Left ventricle myocardium inferior (tissue), 1 donor: ENCODE data around the gene RUNX3. TPM values are rescaled to one million over a fixed set of nuclear protein-coding genes. Genes with fewer than 3 reads are reported as not detected.
"Not testable (repeated sequence)": the region's sequence is repeated elsewhere in the genome, so short reads cannot be mapped to it uniquely, and the experiment has no call there.

Source experiments
- DNase-seq: peaks from one replicate; pipeline ENCODE4 v3.0.0-alpha.2; 2020
- H3K27ac ChIP-seq: fragments of 200-600 bp; replicated peaks from 2 replicates; pipeline ENCODE4 v1.8.0; 2021
- H3K27me3 ChIP-seq: fragments of 200-600 bp; 2 replicates; pipeline ENCODE4 v1.8.0; 2021; ENCODE audit warnings: low read depth
- H3K36me3 ChIP-seq: fragments of 200-600 bp; 2 replicates; pipeline ENCODE4 v1.8.0; 2021
- H3K4me1 ChIP-seq: fragments of 200-600 bp; 2 replicates; pipeline ENCODE4 v1.8.0; 2021
- H3K4me3 ChIP-seq: fragments of 200-600 bp; 2 replicates; pipeline ENCODE4 v1.8.0; 2021; ENCODE audit warnings: mild to moderate bottlenecking, moderate library complexity
- H3K9me3 ChIP-seq: fragments of 200-600 bp; replicated peaks from 2 replicates; pipeline ENCODE4 v1.8.0; 2021
- intact Hi-C: fragments of 100-400 bp; cut with micrococcal nuclease; formaldehyde crosslinking; loops from one replicate; pipeline ENCODE4 v1.11.0; 2022
- total RNA-seq: library from RNA; stranded (reverse); fragmentation: NEBNext Ultra II Directional; extraction: Animal tissue kit (Norgen Biotek cat#: 25700); gene quantifications from one replicate; pipeline ENCODE4 v1.2.1, GENCODE V29; 2021
- TF ChIP-seq, protein P1 (sequence below): fragments of 200-600 bp; IDR thresholded peaks from 2 replicates; pipeline ENCODE4 v1.8.0; 2021; ENCODE audit warnings: antibody characterized with exemption, mild to moderate bottlenecking, borderline replicate concordance
- donor health status: DM: no; HTN: yes; CAD: no; lungs with severe emphysema.

Gene RUNX3
- total RNA-seq, 1 donor from 2014 or later: 0.52 TPM

DNA sequence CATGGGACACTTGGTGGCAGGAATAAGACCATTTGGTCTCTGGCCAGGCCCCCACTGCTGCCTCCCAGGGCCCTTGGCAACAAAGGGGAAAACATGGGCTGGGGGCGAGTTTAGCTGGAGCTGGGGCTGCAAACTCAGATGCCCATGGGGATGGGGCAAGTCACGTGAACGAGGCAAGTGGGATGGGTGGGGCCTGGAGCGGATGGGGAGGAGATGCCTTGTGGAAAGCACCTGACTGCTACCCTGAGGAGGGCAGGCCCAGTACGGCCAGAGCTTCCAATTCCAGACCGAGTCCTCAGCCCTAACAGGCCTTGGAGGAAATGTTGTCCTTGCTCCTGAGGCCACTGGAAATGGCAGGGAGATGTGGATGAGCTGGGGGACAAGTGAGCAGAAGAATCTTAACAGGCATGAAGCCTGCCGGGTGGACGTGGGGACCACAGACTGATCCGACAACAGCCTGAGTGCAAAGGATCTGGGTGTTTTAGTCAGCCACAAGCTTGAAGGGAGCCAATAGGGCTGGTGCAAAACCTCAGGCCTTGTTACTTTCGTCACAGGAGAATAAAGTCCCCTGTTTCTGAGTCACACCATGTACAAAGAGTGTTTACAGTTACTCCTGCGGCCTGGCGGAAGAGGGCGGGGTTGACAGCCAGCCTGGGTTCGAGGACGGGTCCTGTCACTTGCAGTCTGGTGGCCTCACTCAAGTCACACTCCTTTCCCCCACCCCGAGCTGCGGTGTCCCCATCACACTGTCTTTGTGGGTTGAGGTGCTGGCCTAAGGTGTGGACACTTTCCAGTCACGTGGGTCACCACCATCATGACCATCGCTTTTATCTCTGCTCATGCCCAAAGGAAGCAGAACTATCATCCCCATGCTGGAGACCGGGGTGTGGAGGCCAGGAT lies 19.1 kb downstream of the RUNX3 start:
- TF ChIP-seq, protein P1, sequence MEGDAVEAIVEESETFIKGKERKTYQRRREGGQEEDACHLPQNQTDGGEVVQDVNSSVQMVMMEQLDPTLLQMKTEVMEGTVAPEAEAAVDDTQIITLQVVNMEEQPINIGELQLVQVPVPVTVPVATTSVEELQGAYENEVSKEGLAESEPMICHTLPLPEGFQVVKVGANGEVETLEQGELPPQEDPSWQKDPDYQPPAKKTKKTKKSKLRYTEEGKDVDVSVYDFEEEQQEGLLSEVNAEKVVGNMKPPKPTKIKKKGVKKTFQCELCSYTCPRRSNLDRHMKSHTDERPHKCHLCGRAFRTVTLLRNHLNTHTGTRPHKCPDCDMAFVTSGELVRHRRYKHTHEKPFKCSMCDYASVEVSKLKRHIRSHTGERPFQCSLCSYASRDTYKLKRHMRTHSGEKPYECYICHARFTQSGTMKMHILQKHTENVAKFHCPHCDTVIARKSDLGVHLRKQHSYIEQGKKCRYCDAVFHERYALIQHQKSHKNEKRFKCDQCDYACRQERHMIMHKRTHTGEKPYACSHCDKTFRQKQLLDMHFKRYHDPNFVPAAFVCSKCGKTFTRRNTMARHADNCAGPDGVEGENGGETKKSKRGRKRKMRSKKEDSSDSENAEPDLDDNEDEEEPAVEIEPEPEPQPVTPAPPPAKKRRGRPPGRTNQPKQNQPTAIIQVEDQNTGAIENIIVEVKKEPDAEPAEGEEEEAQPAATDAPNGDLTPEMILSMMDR: no peak
- Histone ChIP-seq H3K4me3 (no peak overlapping the region), H3K27me3 (peaks cover 48% of the 10 kb centered on the region), H3K36me3 (no peaks in the 10 kb centered on the region), H3K9me3 (no peaks in the 10 kb centered on the region), H3K27ac (no peak overlapping the region), H3K4me1 (peaks cover 6% of the 10 kb centered on the region)
- intact Hi-C loops: no loop called here
- DNase-seq: no peak

DNA sequence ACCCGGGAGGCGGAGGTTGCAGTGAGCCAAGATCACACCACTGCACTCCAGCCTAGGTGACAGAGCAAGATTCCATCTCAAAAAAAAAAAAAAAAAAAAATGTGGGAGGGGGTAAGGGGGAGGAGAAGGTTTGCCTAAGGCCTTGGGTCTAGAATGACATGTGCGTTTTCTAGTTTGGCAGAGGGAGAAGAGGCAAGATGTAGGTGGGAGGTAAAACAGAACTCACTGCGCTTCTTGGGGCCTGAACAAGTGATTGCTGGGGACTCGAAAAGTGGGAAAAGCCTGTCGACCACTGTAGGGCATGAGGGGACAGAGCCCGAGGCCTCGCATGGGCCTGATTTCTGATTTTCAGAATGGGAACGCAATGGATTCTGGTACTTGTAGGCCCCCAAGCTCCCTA lies 19.9 kb downstream of the RUNX3 start:
- intact Hi-C loops: no loop called here
- peaks cover 48% of the 10 kb centered on the region for H3K27me3 ChIP-seq
- no peaks in the 10 kb centered on the region for H3K36me3 ChIP-seq
- no peak overlapping the region for H3K27ac ChIP-seq
- DNase-seq: no peak
- H3K4me3 ChIP-seq: no peak overlapping the region
- H3K9me3 ChIP-seq: no peaks in the 10 kb centered on the region
- H3K4me1 ChIP-seq: peaks cover 6% of the 10 kb centered on the region
- TF ChIP-seq, protein P1: no peak

DNA sequence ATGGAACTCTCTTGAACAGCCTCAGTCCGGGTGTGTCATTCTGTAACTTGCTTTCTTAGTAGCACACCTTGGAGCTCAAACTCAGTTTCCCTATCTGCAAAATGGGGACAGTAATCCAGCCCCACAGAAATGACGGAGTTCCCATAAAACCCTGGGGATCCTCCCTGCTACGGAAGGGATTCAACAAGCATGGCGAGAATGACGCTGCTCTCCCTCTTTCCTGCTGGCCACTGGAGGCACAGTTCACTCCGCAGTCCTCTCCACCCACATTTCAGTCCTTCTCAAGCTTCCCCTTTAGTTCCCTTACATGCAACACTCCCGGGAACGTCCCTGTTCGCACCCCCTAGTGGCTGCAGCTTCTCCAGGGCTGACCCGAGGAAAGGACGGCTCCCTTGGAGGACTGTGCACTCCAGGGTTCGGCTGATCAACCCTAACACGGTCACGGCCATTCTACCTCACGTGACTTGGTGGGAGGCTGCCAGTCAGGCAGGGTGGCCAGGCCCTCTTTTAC lies 20.6 kb downstream of the RUNX3 start:
- Histone ChIP-seq H3K27ac (no peak overlapping the region), H3K4me3 (no peak overlapping the region), H3K4me1 (peaks cover 5% of the 10 kb centered on the region), H3K36me3 (no peaks in the 10 kb centered on the region), H3K9me3 (no peaks in the 10 kb centered on the region), H3K27me3 (peaks cover 50% of the 10 kb centered on the region)
- intact Hi-C loops: no loop called here
- TF ChIP-seq, protein P1: peak; percentile 47
- DNase-seq: peak; percentile 41

DNA sequence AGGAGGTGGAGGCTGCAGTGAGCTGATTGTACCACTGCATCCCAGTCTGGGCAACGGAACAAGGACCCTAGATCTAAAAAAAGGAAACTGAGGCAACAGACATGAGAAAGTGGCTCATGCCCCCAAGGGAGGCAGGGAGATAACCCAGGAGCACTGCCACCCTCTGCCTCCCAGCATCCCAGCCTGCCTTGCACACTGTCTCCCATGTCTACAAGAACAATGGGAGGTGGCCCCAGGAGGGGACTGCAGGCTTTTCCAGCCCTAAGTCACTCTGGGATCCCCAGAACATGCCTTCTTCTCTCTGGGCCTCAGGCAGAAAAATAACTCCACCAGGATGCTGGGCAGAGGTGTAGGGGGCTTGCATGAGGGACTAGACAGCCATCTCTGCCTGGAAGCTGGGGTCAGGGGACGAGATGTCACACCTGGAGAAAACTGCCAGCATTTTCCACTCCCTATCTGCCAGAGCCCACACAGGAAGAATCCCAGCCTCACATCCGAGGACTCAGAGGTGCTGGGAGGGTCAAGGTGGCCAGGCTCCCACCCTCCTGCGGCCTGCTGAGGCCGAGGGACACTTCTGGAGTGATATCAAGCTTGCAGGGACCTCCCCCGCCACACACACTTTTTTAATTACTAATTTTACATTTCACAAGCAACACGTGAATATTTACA lies 21.4 kb downstream of the RUNX3 start:
- DNase-seq: no peak
- no peaks in the 10 kb centered on the region for H3K36me3 ChIP-seq
- H3K4me3 ChIP-seq: no peak overlapping the region
- intact Hi-C loops: no loop called here
- peaks cover 50% of the 10 kb centered on the region for H3K27me3 ChIP-seq
- H3K4me1 ChIP-seq: no peaks in the 10 kb centered on the region
- TF ChIP-seq, protein P1: no peak
- no peak overlapping the region for H3K27ac ChIP-seq
- H3K9me3 ChIP-seq: no peaks in the 10 kb centered on the region

DNA sequence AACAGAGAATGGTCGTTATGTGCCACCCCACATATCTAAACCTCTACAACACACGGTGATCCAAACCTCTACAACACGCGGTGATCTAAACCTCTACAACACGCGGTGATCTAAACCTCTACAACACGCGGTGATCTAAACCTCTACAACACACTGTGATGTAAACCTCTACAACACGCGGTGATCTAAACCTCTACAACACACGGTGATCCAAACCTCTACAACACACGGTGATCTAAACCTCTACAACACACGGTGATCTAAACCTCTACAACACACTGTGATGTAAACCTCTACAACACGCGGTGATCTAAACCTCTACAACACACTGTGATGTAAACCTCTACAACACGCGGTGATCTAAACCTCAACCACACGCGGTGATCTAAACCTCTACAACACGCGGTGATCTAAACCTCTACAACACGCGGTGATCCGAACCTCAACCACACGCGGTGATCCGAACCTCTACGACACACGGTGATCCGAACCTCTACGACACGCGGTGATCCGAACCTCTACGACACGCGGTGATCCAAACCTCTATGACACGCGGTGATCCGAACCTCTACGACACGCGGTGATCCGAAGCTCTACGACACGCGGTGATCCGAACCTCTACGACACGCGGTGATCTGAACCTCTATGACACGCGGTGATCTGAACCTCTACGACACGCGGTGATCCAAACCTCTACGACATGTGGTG lies 22.3 kb downstream of the RUNX3 start:
- H3K36me3 ChIP-seq, H3K27ac ChIP-seq, DNase-seq, H3K9me3 ChIP-seq, H3K4me3 ChIP-seq, intact Hi-C loops, H3K4me1 ChIP-seq: not testable (repeated sequence)
- H3K27me3 ChIP-seq: peaks cover 57% of the 10 kb centered on the region
